ENCODE data around the gene PSPH.
"Not testable (repeated sequence)": the region's sequence is repeated elsewhere in the genome, so short reads cannot be mapped to it uniquely, and the experiment has no call there.

Gene PSPH

DNA sequence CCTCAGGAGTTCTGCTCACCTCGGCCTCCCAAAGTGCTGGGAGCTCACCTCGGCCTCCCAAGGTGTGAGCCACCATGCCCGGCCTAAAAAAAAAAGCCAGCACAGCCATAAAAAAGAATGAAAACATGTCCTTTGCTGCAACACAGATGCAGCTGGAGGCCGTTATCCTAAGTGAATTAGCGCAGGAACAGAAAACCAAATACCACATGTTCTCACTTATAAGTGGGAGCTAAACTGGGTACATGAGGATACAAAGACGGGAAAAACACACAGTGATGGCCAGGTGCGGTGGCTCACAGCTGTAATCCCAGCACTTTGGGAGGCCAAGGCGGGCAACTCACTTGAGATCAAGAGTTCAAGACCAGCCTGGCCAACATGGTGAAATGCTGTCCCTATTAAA lies 20.9 kb downstream of the PSPH start:
- Histone ChIP-seq H3K36me3 (ENCODE audit: control insufficient read depth, low read depth, low read length) (peaks cover 39% of the 10 kb centered on the region), H3K27ac (ENCODE audit: low read length) (no peak overlapping the region)

DNA sequence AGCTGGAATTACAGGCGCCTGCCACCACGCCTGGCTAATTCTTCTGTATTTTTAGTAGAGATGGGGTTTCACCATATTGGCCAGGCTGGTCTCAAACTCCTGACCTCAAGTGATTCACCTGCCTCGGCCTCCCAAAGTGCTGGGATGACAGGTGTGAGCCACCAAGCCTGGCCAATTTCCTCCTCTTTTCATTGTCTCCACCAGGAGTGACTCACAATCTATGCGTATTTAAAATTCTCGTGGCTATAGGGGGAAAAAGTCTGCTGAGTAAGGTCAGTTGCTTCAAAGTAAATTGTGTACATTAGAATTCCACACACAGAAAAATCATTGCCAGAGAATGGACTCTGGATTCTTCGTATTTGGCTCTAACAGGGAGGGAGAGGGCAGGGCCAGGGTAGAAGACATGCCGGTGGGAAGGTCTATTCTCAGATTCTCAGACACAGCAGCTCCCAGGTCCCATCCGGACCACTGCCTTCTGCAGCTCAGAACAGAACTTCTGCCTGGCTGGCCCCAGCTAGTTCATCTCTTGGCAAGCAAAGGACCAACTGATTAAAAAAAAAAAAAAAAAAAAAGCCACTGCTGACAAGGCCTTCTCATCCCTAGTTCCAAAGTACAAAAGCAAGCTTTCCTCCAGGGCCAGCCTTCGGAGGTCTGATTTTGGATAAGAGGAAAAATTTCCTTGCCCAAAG lies 22.2 kb downstream of the PSPH start:
- no peaks in the 10 kb centered on the region for H3K9me3 ChIP-seq (ENCODE audit: control insufficient read depth, low read depth, low read length)
- no peaks in the 10 kb centered on the region for H3K4me1 ChIP-seq (ENCODE audit: control insufficient read depth, low read depth, low read length)
- no peak overlapping the region for H3K9ac ChIP-seq (ENCODE audit: low read length)
- H3K27ac ChIP-seq (ENCODE audit: low read length) = no peak overlapping the region
- no peak overlapping the region for H3K4me3 ChIP-seq (ENCODE audit: low read length)
- H3K36me3 ChIP-seq (ENCODE audit: control insufficient read depth, low read depth, low read length) = peaks cover 40% of the 10 kb centered on the region
- no peaks in the 10 kb centered on the region for H3K27me3 ChIP-seq (ENCODE audit: control insufficient read depth, insufficient read depth, low read length)

More for the DNA sequence above, 20.9 kb downstream of the PSPH start:
- Histone ChIP-seq H3K4me3 (ENCODE audit: low read length) (no peak overlapping the region), H3K27me3 (ENCODE audit: control insufficient read depth, insufficient read depth, low read length) (no peaks in the 10 kb centered on the region), H3K4me1 (ENCODE audit: control insufficient read depth, low read depth, low read length) (no peaks in the 10 kb centered on the region), H3K9ac (ENCODE audit: low read length) (no peak overlapping the region), H3K9me3 (ENCODE audit: control insufficient read depth, low read depth, low read length) (no peaks in the 10 kb centered on the region)

DNA sequence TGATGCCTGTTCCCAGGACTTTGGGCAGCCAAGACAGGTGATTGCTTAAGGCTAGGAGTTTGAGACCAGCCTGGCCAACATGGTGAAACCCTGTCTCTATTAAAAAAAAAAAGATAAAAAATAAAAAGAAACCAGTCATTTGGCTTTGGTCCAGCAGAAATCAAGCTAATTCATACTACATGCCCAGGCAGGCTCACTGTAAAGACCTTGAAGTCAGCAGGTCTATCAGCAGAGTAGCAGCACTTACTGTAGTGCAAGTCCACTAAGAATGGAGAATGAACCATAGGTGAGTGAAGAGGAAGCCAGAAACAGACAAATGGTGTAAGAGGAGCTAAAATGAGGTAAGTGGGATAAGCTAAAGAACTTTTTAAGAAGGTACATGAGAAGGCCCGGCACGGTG lies 24.7 kb downstream of the PSPH start:
- Histone ChIP-seq H3K36me3 (ENCODE audit: control insufficient read depth, low read depth, low read length) (peaks cover 37% of the 10 kb centered on the region), H3K27me3 (ENCODE audit: control insufficient read depth, insufficient read depth, low read length) (no peaks in the 10 kb centered on the region), H3K9me3 (ENCODE audit: control insufficient read depth, low read depth, low read length) (no peaks in the 10 kb centered on the region), H3K9ac (ENCODE audit: low read length) (no peak overlapping the region), H3K27ac (ENCODE audit: low read length) (no peak overlapping the region), H3K4me1 (ENCODE audit: control insufficient read depth, low read depth, low read length) (no peaks in the 10 kb centered on the region), H3K4me3 (ENCODE audit: low read length) (no peak overlapping the region)

DNA sequence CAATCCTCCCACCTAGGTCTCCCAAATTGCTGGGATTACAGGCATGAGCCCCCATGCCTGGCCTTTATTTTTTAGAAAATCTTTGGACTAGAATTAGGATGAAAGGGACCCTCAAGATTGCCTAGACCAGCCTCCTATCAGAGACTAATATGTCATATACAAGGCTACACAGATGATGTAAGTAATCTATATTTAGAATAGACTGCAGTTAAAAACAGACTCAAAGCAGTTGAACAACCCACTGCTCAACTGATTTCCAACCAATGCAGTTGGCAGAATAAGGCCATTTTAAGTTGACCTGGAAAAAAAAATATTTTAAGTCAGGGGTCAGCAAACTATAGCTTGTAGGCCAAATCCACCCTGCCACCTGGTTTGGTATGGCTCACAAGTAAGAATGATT lies 27.7 kb downstream of the PSPH start:
- Histone ChIP-seq H3K4me1 (ENCODE audit: control insufficient read depth, low read depth, low read length) (no peaks in the 10 kb centered on the region), H3K9ac (ENCODE audit: low read length) (no peak overlapping the region), H3K36me3 (ENCODE audit: control insufficient read depth, low read depth, low read length) (peaks cover 35% of the 10 kb centered on the region), H3K27me3 (ENCODE audit: control insufficient read depth, insufficient read depth, low read length) (no peaks in the 10 kb centered on the region), H3K4me3 (ENCODE audit: low read length) (no peak overlapping the region), H3K27ac (ENCODE audit: low read length) (no peak overlapping the region), H3K9me3 (ENCODE audit: control insufficient read depth, low read depth, low read length) (no peaks in the 10 kb centered on the region)

DNA sequence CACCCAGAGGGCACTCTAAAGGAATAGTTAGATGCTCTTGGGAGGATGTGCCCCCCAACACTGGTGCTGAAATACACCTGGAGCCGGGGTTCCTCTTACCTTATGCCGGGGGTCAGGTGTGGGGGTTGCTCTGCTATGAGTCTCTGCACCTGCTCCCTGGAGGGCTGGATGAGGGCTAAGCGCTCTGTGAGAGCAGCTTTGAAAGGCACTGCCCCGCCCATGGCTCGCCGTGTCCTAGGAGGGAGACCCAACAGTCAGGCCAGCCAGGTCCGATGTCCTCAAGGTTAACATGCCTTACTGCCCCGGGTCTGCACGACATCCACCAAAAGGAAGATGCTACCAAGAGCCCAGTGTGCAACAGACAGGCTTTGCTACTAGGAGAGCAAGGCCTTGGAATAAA lies 31.7 kb downstream of the PSPH start:
- Histone ChIP-seq H3K27ac (ENCODE audit: low read length) (no peak overlapping the region), H3K27me3 (ENCODE audit: control insufficient read depth, insufficient read depth, low read length) (no peaks in the 10 kb centered on the region), H3K36me3 (ENCODE audit: control insufficient read depth, low read depth, low read length) (peaks cover 38% of the 10 kb centered on the region), H3K9me3 (ENCODE audit: control insufficient read depth, low read depth, low read length) (no peaks in the 10 kb centered on the region), H3K9ac (ENCODE audit: low read length) (no peak overlapping the region), H3K4me3 (ENCODE audit: low read length) (no peak overlapping the region), H3K4me1 (ENCODE audit: control insufficient read depth, low read depth, low read length) (no peaks in the 10 kb centered on the region)

DNA sequence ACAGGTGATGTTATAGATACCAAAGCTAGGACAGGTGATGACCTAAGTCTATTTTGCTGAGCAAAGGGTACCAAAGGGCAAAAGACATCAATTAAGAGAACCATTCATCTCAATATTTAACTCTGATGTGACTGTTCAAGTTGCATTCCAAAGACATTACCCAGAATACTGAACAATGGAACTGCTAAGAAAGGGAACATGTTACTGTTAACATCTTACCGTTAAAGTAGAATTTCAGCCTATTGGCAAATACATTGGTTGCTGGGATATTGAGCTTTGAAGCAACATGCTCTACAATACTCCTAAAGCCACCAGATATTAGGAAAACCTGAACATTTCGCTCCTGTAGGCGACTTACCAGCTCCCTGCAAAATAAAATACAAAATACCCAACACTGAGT lies 34.2 kb downstream of the PSPH start:
- H3K27me3 ChIP-seq (ENCODE audit: control insufficient read depth, insufficient read depth, low read length); H3K4me3 ChIP-seq (ENCODE audit: low read length); H3K9me3 ChIP-seq (ENCODE audit: control insufficient read depth, low read depth, low read length); H3K4me1 ChIP-seq (ENCODE audit: control insufficient read depth, low read depth, low read length); H3K9ac ChIP-seq (ENCODE audit: low read length); H3K27ac ChIP-seq (ENCODE audit: low read length): not testable (repeated sequence)
- H3K36me3 ChIP-seq (ENCODE audit: control insufficient read depth, low read depth, low read length) = peaks cover 51% of the 10 kb centered on the region

DNA sequence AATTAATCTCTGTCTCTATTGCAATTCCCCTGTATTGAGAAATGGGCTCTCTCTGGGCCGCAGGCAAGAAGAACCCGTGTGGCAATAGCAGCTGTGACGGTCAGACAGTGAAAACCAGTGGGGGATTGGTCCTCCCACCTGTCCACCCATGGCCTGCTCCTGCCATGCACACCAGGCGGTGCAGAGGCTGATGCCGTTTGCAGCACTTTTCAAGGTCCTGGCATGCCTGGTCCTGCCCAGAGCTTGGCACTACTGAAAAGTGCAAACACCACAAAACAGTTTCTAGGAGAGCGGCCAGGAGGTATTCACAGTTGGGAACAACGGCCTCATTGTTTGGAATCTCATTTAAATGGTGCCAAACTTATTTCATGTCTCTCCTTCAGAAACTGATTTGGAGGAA lies 41.5 kb downstream of the PSPH start:
- H3K27ac ChIP-seq (ENCODE audit: low read length) = no peak overlapping the region

DNA sequence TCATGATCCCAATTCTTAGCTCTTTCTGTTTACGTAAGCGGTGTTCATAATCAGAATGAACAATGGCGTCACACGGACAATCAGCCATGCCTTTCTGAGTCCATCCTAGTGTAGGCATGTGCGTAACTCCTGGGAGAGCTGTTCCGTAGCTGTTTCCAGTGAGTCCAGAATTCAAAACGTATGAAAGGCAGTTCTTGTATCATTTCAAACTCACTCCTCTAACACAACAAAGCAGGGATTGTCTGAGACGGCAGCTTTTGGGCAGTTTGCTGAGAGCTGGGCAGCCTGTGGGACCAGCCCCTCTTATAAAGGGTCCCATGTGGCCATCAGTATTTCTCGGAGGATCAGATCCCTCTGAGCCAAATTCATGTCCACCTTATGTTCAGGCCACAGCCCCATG lies 43.4 kb downstream of the PSPH start:
- Histone ChIP-seq H3K4me1 (ENCODE audit: control insufficient read depth, low read depth, low read length) (no peaks in the 10 kb centered on the region), H3K4me3 (ENCODE audit: low read length) (no peak overlapping the region)

More for the DNA sequence above, 41.5 kb downstream of the PSPH start:
- no peak overlapping the region for H3K9ac ChIP-seq (ENCODE audit: low read length)
- H3K27me3 ChIP-seq (ENCODE audit: control insufficient read depth, insufficient read depth, low read length) = no peaks in the 10 kb centered on the region
- H3K4me3 ChIP-seq (ENCODE audit: low read length) = no peak overlapping the region
- peaks cover 19% of the 10 kb centered on the region for H3K36me3 ChIP-seq (ENCODE audit: control insufficient read depth, low read depth, low read length)
- H3K4me1 ChIP-seq (ENCODE audit: control insufficient read depth, low read depth, low read length) = no peaks in the 10 kb centered on the region
- no peaks in the 10 kb centered on the region for H3K9me3 ChIP-seq (ENCODE audit: control insufficient read depth, low read depth, low read length)

DNA sequence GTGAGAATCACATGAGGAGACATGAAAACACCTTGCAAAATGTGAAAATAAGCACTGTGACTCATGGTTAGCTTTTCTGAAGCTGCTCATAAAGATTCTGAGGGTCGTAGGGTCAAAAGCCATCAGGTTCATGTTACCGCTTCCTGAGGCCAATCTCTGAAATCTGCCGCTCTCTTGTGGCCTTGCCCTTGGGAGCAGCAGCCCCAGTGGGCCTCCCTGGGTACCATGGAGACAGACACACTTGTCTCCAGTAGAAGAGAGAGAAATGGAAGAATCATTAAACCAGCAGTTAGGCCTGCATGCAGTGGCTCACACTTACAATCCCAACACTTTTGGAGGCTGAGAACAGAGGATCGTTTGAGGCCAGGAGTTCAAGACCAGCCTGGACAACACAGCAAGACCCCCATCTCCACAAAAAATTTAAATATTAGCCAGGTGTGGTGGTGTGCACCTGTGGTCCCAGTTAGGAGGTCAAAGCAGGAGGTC lies 44.0 kb downstream of the PSPH start:
- H3K9ac ChIP-seq (ENCODE audit: low read length) = no peak overlapping the region
- no peaks in the 10 kb centered on the region for H3K27me3 ChIP-seq (ENCODE audit: control insufficient read depth, insufficient read depth, low read length)
- H3K9me3 ChIP-seq (ENCODE audit: control insufficient read depth, low read depth, low read length) = no peaks in the 10 kb centered on the region
- H3K27ac ChIP-seq (ENCODE audit: low read length) = no peak overlapping the region
- H3K36me3 ChIP-seq (ENCODE audit: control insufficient read depth, low read depth, low read length) = peaks cover 6% of the 10 kb centered on the region
- H3K4me1 ChIP-seq (ENCODE audit: control insufficient read depth, low read depth, low read length) = no peaks in the 10 kb centered on the region
- H3K4me3 ChIP-seq (ENCODE audit: low read length) = no peak overlapping the region

More for the DNA sequence above, 43.4 kb downstream of the PSPH start:
- Histone ChIP-seq H3K9me3 (ENCODE audit: control insufficient read depth, low read depth, low read length) (no peaks in the 10 kb centered on the region), H3K27ac (ENCODE audit: low read length) (no peak overlapping the region), H3K9ac (ENCODE audit: low read length) (no peak overlapping the region), H3K36me3 (ENCODE audit: control insufficient read depth, low read depth, low read length) (peaks cover 6% of the 10 kb centered on the region), H3K27me3 (ENCODE audit: control insufficient read depth, insufficient read depth, low read length) (no peaks in the 10 kb centered on the region)

DNA sequence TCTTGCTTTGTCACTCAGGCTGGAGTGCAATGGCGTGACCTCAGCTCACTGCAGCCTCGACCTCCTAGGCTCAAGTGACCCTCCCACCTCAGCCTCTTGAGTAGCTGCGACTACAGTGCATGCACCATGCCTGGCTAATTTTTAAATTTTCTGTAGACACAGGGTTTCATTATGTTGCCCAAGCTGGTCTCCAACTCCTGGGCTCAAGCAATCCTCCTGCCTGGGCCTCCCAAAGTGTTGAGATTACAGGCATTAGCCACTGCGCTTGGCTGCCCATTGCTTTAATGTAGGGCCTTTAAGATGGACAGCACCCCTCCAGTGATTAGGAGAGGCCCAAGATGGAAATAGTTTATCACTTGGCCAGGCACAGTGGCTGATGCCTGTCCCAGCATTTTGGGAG lies 47.5 kb downstream of the PSPH start:
- H3K4me1 ChIP-seq (ENCODE audit: control insufficient read depth, low read depth, low read length) = no peaks in the 10 kb centered on the region
- no peak overlapping the region for H3K9ac ChIP-seq (ENCODE audit: low read length)
- H3K36me3 ChIP-seq (ENCODE audit: control insufficient read depth, low read depth, low read length) = peaks cover 3% of the 10 kb centered on the region
- no peaks in the 10 kb centered on the region for H3K27me3 ChIP-seq (ENCODE audit: control insufficient read depth, insufficient read depth, low read length)
- no peaks in the 10 kb centered on the region for H3K9me3 ChIP-seq (ENCODE audit: control insufficient read depth, low read depth, low read length)
- H3K4me3 ChIP-seq (ENCODE audit: low read length) = no peak overlapping the region
- H3K27ac ChIP-seq (ENCODE audit: low read length) = no peak overlapping the region

DNA sequence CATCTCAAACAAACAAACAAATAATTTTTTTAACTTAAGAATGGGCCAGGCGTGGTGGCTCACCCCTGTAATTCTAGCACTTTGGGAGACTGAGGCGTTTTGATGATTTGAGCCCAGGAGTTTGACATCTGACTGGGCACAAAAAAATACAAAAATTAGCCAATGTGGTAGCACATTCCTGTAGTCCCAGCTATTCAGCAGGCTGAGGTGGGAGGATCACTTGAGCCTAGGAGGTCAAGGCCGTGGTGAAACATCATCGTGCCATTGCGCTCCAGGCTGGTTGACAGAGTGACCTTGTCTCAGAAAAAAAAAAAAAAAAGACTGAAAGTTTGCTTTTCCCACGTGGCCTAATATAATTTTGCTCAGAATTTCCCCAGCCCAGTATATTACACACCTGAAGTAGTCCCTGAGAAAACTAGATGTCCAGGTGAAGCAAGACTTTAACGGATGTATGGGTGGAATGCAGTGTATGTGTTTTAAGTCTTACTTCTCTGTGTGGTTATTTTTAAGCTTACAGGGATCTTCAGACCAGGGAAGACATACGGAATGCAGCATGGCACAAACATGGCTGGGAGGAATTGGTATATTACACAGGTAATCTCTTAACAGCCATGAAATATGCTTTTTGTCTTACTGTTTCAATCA lies 54.3 kb downstream of the PSPH start:
- Histone ChIP-seq H3K9ac (ENCODE audit: low read length) (no peak overlapping the region), H3K9me3 (ENCODE audit: control insufficient read depth, low read depth, low read length) (no peaks in the 10 kb centered on the region), H3K4me1 (ENCODE audit: control insufficient read depth, low read depth, low read length) (no peaks in the 10 kb centered on the region), H3K27ac (ENCODE audit: low read length) (no peak overlapping the region), H3K36me3 (ENCODE audit: control insufficient read depth, low read depth, low read length) (peaks cover 22% of the 10 kb centered on the region), H3K4me3 (ENCODE audit: low read length) (no peak overlapping the region), H3K27me3 (ENCODE audit: control insufficient read depth, insufficient read depth, low read length) (no peaks in the 10 kb centered on the region)

DNA sequence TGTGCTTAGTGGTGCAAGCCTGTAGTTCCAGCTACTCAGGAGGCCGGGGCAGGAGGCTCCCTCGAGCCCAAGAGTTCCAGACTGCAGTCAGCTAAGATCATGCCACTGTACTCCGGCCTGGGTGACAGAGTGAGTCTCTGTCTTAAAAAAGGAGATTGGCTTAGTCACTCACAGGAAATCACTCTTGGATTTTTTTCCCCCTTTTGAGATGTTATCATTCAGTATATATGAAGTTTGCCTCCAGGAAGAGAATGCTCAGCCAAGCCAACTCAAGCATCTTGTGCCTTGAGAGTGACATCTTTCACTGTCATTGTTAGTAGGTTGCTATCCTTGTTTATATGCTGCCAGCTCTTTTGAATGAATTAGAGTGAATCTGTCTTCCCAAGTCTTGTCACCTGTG lies 58.9 kb downstream of the PSPH start:
- Histone ChIP-seq H3K27me3 (ENCODE audit: control insufficient read depth, insufficient read depth, low read length) (no peaks in the 10 kb centered on the region), H3K36me3 (ENCODE audit: control insufficient read depth, low read depth, low read length) (peaks cover 11% of the 10 kb centered on the region), H3K9me3 (ENCODE audit: control insufficient read depth, low read depth, low read length) (no peaks in the 10 kb centered on the region), H3K9ac (ENCODE audit: low read length) (no peak overlapping the region), H3K4me1 (ENCODE audit: control insufficient read depth, low read depth, low read length) (no peaks in the 10 kb centered on the region), H3K27ac (ENCODE audit: low read length) (no peak overlapping the region), H3K4me3 (ENCODE audit: low read length) (no peak overlapping the region)

All from iPS-18a (cell line).